HepG2 (cell line): ENCODE results near the gene VAMP4. TPM values are rescaled to one million over a fixed set of nuclear protein-coding genes. Genes with fewer than 3 reads are reported as not detected.

Experiments
- ATAC-seq: fragments of 200-7000 bp; cut with Tn5 transposase; 3 replicates; pipeline ENCODE4 v1.9.1; 2020; ENCODE audit warnings: mild to moderate bottlenecking, moderate library complexity
- BruUV-seq: library from RNA; stranded (reverse); fragments of 400-500 nt; replicated peaks from 2 replicates; lab custom pipeline; 2021; lab: Mats Ljungman, UMichigan
- CTCF ChIA-PET: fragments of 300-600 bp; formaldehyde crosslinking; extraction: SDS; loops from one replicate; lab custom pipeline; 2021; ENCODE audit warnings: low total read pairs, inconsistent platforms, low intra/inter-chr PET ratio; lab: Yijun Ruan, JAX
- POLR2A ChIA-PET: fragments of 350-600 bp; sonication (Branson Sonifier 250); formaldehyde crosslinking; loops from one replicate; lab custom pipeline; 2020; ENCODE audit warnings: antibody characterized with exemption, inconsistent platforms; lab: Yijun Ruan, JAX
- DNase-seq: peaks from one replicate; pipeline ENCODE4 v3.0.0-alpha.2; 2015; ENCODE audit warnings: low spot score
- FAIRE-seq: peaks from 3 replicates; lab custom pipeline; 2011; peaks lifted over from hg19 to GRCh38; lab: Jason Lieb, UNC
- H2AFZ ChIP-seq: one replicate; pipeline ENCODE4 v1.6.1; 2011; ENCODE audit warnings: low read length, inconsistent platforms
- H3K27ac ChIP-seq: fragments of 300-600 bp; 3 replicates; pipeline ENCODE4 v1.8.0; 2011; ENCODE audit warnings: mixed run types, mild to moderate bottlenecking, mixed read lengths, low read length, inconsistent platforms; ENCODE audit not compliant: insufficient read depth; ENCODE audit errors: extremely low read length
- H3K27me3 ChIP-seq, 2 experiments: fragments of 200-600 bp in 1 of 2; 2 replicates in 1 of 2; 3 replicates in 1 of 2; pipeline versions ENCODE4 v1.6.0 to v1.8.0; 2011; ENCODE audit warnings: low read length in 2 of 2, mild to moderate bottlenecking in 2 of 2, moderate library complexity in 2 of 2, inconsistent platforms in 1 of 2; ENCODE audit not compliant: insufficient read depth in 2 of 2, control insufficient read depth in 1 of 2
- H3K36me3 ChIP-seq, 2 experiments: fragments of 200-600 bp in 1 of 2; replicated peaks in 1 of 2; 2 replicates in 1 of 2; 3 replicates in 1 of 2; pipeline versions ENCODE4 v1.5.1 to v1.8.0; 2011; ENCODE audit warnings: low read length in 2 of 2, inconsistent platforms in 1 of 2; ENCODE audit not compliant: insufficient read depth in 2 of 2, control insufficient read depth in 1 of 2
- H3K4me1 ChIP-seq: 2 replicates; pipeline ENCODE4 v1.5.1; 2012; ENCODE audit warnings: low read length, inconsistent platforms; ENCODE audit not compliant: insufficient read depth
- H3K4me2 ChIP-seq: 2 replicates; pipeline ENCODE4 v1.6.0; 2011; ENCODE audit warnings: low read depth, low read length, inconsistent platforms
- H3K4me3 ChIP-seq, 3 experiments: fragments of 200-600 bp in 1 of 3; sonication (generic), shearing (Covaris generic) in 1 of 3; replicated peaks in 1 of 3; 2 replicates each; pipeline ENCODE4 v1.5.1; 2011 to 2016; ENCODE audit warnings: low read length in 3 of 3, inconsistent platforms in 2 of 3, low read depth in 2 of 3, mild to moderate bottlenecking in 2 of 3, control low read depth in 1 of 3, mixed read lengths in 1 of 3; ENCODE audit not compliant: insufficient read depth in 1 of 3
- H3K79me2 ChIP-seq: one replicate; pipeline ENCODE4 v1.6.1; 2011; ENCODE audit warnings: low read length, inconsistent platforms; ENCODE audit not compliant: insufficient read depth
- H3K9ac ChIP-seq: 2 replicates; pipeline ENCODE4 v1.6.0; 2011; ENCODE audit warnings: mild to moderate bottlenecking, low read depth, low read length, inconsistent platforms; ENCODE audit not compliant: insufficient read depth
- H3K9me3 ChIP-seq: 2 replicates; pipeline ENCODE4 v1.5.1; 2012; ENCODE audit warnings: mild to moderate bottlenecking, low read length
- H4K20me1 ChIP-seq: 2 replicates; pipeline ENCODE4 v1.6.0; 2011; ENCODE audit warnings: inconsistent platforms, mild to moderate bottlenecking, low read length, moderate library complexity; ENCODE audit not compliant: insufficient read depth
- BORCS8-MEF2B ChIP-seq: sonication (generic); formaldehyde crosslinking; IDR thresholded peaks from 2 replicates; pipeline ENCODE4 v1.8.0; 2022; ENCODE audit warnings: mild to moderate bottlenecking, missing genetic modification reagents
- EHMT2 ChIP-seq: fragments of 200-600 bp; sonication (generic); IDR thresholded peaks from 2 replicates; pipeline ENCODE4 v1.7.0; 2017; ENCODE audit warnings: antibody characterized with exemption, low read depth, low read length, borderline replicate concordance
- FOXO1 ChIP-seq: sonication (generic); formaldehyde crosslinking; IDR thresholded peaks from 2 replicates; pipeline ENCODE4 v1.4.0; 2020; ENCODE audit warnings: missing genetic modification reagents
- KLF6 ChIP-seq: IDR thresholded peaks from 2 replicates; pipeline ENCODE4 v1.8.0; 2016; ENCODE audit warnings: missing biosample characterization, missing genetic modification reagents
- NFIB ChIP-seq: sonication (generic); formaldehyde crosslinking; IDR thresholded peaks from 2 replicates; pipeline ENCODE4 v1.9.0; 2021; ENCODE audit warnings: missing genetic modification reagents, mild to moderate bottlenecking, borderline replicate concordance
- PREB ChIP-seq: sonication (generic); formaldehyde crosslinking; IDR thresholded peaks from 2 replicates; pipeline ENCODE4 v1.4.0; 2020; ENCODE audit warnings: missing genetic modification reagents
- RBM22 ChIP-seq: fragments of 200-400 bp; formaldehyde crosslinking; optimal IDR thresholded peaks from 2 replicates; pipeline ENCODE3; 2017; ENCODE audit warnings: mild to moderate bottlenecking, low read length, moderate library complexity
- RFX5 ChIP-seq: IDR thresholded peaks from 2 replicates; pipeline ENCODE4 v1.6.1; 2011; ENCODE audit warnings: low read depth, low read length, improper control_type of control experiment
- SMC3 ChIP-seq: IDR thresholded peaks from 2 replicates; pipeline ENCODE4 v1.6.1; 2011; ENCODE audit warnings: low read length, improper control_type of control experiment
- SRF ChIP-seq: IDR thresholded peaks from 2 replicates; pipeline ENCODE4 v1.6.1; 2011; ENCODE audit warnings: mild to moderate bottlenecking, low read depth, low read length, moderate library complexity
- SRSF1 ChIP-seq: fragments of 200-400 bp; formaldehyde crosslinking; optimal IDR thresholded peaks from 2 replicates; pipeline ENCODE3; 2017; ENCODE audit warnings: mild to moderate bottlenecking, low read depth, low read length, moderate library complexity
- TCF7L2 ChIP-seq: IDR thresholded peaks from 2 replicates; pipeline ENCODE4 v1.6.1; 2011; ENCODE audit warnings: mild to moderate bottlenecking, low read depth, low read length, moderate library complexity
- TSC22D2 ChIP-seq: sonication (generic); formaldehyde crosslinking; IDR thresholded peaks from 2 replicates; pipeline ENCODE4 v1.5.1; 2020; ENCODE audit warnings: missing genetic modification reagents, mild to moderate bottlenecking, borderline replicate concordance
- XRCC5 ChIP-seq: fragments of 200-400 bp; formaldehyde crosslinking; optimal IDR thresholded peaks from 2 replicates; pipeline ENCODE3; 2017; ENCODE audit warnings: mild to moderate bottlenecking, low read length
- ZKSCAN8 ChIP-seq: IDR thresholded peaks from 2 replicates; pipeline ENCODE4 v1.6.1; 2016; ENCODE audit warnings: borderline replicate concordance, missing genetic modification reagents, missing compliant biosample characterization
- ZNF33B ChIP-seq: sonication (generic); formaldehyde crosslinking; IDR thresholded peaks from 2 replicates; pipeline ENCODE4 v1.5.1; 2020; ENCODE audit warnings: mild to moderate bottlenecking, missing genetic modification reagents
- ZNF550 ChIP-seq: sonication (generic); formaldehyde crosslinking; IDR thresholded peaks from 2 replicates; pipeline ENCODE4 v1.4.0; 2020; ENCODE audit warnings: mild to moderate bottlenecking, missing genetic modification reagents, borderline replicate concordance
- ZNF652 ChIP-seq: IDR thresholded peaks from 2 replicates; pipeline ENCODE4 v1.6.1; 2016; ENCODE audit warnings: low read depth, borderline replicate concordance
- ZZZ3 ChIP-seq: sonication (generic); formaldehyde crosslinking; IDR thresholded peaks from 2 replicates; pipeline ENCODE4 v1.4.0; 2020; ENCODE audit warnings: missing genetic modification reagents, mild to moderate bottlenecking, borderline replicate concordance
- WGBS: methylation state at CpG from one replicate; pipeline ENCODE4 v1.1.6; 2017; ENCODE audit warnings: low lambda C conversion rate; 5-methylcytosine and 5-hydroxymethylcytosine counted together
- in situ Hi-C: cut with HindIII; loops from 2 replicates; pipeline ENCODE4 v1.10.0; 2017; ENCODE audit warnings: low pct_unique_long_range_greater_than_20kb; ENCODE audit not compliant: extremely low pct_ligation_motif_present
- intact Hi-C: fragments of 100-400 bp; cut with micrococcal nuclease; formaldehyde crosslinking; loops from one replicate; pipeline ENCODE4 v1.10.0; 2022; ENCODE audit not compliant: unreplicated experiment
- polyA plus RNA-seq, 8 experiments: library from polyadenylated mRNA; depleted of rRNA in 3 of 8; stranded (reverse) in 7 of 8; unstranded in 1 of 8; fragments of >200 nt; fragmentation: Illumina TruSeq in 4 of 8; extraction: Trizol in 4 of 8; gene quantifications; 2 replicates each; pipeline versions ENCODE4 v1.2.1 to v1.2.3, GENCODE V29; 2011 to 2016; ENCODE audit warnings: low read depth in 4 of 8, missing spikeins in 1 of 8, mixed read lengths in 1 of 8; ENCODE audit not compliant: insufficient read depth in 1 of 8
- total RNA-seq, 5 experiments: library from RNA; depleted of rRNA; stranded (reverse); fragments of >200 nt; fragmentation: Illumina TruSeq; extraction: Trizol; gene quantifications; 2 replicates each; pipeline ENCODE4 v1.2.3, GENCODE V29; 2016; ENCODE audit warnings: low read depth in 1 of 5
- TF ChIP-seq, protein P1 (sequence below): sonication (generic); formaldehyde crosslinking; IDR thresholded peaks from 2 replicates; pipeline ENCODE4 v1.8.0; 2022; ENCODE audit warnings: missing genetic modification reagents, low read depth, mild to moderate bottlenecking, borderline replicate concordance

The VAMP4 gene
- total and polyA plus RNA-seq, 2 of the 13 experiments (the other 11 are each of a cell fraction or from before 2014, with no cell fraction given) = 1.4 to 2.0 TPM

DNA sequence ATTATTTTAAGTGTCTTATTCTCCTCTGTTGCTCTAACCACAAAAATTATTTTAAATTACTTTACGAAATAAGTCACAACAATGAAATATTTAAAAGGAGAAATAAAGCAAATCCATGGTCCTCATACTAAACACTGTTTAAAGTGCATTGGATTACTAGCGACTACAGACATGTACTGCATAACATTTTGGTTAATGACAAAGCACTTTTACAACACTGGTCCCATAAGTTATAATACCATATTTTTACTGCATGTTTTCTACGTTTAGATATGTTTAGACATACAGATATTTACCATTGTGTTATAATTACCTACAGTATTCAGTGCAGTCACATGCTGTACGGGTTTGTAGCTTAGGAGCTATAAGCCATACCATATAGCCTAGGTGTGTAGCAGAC lies 30.2 kb downstream of the VAMP4 start (continued):
- TF ChIP-seq ZNF550 (CRISPR knock-in tag) = no peak
- TF ChIP-seq, protein P1, sequence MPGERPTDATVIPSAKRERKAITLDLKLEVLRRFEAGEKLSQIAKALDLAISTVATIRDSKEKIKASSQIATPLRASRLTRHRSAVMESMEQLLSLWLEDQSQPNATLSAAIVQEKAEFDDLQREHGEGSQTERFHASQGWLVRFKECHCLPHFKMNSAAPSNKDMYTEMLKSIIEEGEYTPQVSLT = no peak
- TF ChIP-seq KLF6 (CRISPR knock-in tag) = no peak
- no peak for TF ChIP-seq SMC3

DNA sequence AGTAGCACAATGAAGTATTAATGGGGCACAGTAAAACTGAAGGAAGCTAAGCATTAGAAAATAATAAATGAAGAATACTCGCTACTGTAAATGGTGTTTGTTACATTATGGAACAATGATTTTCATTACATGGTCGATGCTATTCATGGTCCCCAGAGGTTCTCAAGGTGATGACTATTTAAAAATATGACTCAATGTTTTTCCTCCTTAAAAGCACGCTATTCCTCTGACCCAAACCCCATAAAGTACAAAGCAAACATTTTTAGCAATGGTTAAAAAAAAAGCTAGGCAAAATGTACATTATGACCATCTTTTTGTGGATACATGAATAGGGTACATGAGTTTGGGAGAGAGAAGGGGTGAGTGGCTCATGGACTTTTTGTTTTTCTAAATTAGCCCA lies 34.3 kb downstream of the VAMP4 start:
- no peaks in the 10 kb centered on the region for H3K4me1 ChIP-seq
- no peaks in the 10 kb centered on the region for H3K9me3 ChIP-seq
- H2AFZ ChIP-seq = no peak overlapping the region
- no peak overlapping the region for H3K27ac ChIP-seq
- H3K4me3 ChIP-seq = no peak overlapping the region
- no peak for TF ChIP-seq PREB (CRISPR knock-in tag)
- TF ChIP-seq TSC22D2 = no peak
- no peak for TF ChIP-seq FOXO1 (CRISPR knock-in tag)
- TF ChIP-seq TCF7L2 = no peak
- no peak for TF ChIP-seq NFIB (CRISPR knock-in tag)
- no peak for TF ChIP-seq ZZZ3 (CRISPR knock-in tag)
- TF ChIP-seq ZKSCAN8 (CRISPR knock-in tag) = no peak
- no peak for TF ChIP-seq XRCC5
- no peak for TF ChIP-seq ZNF652 (CRISPR knock-in tag)
- TF ChIP-seq SRF = no peak
- no peak for TF ChIP-seq RBM22
- TF ChIP-seq BORCS8-MEF2B (CRISPR knock-in tag) = no peak
- no peak for TF ChIP-seq EHMT2
- TF ChIP-seq ZNF33B = no peak
- TF ChIP-seq SRSF1 = no peak
- no peak for TF ChIP-seq RFX5
- H3K4me2 ChIP-seq = no peak overlapping the region
- no peak for ATAC-seq
- CTCF ChIA-PET = no interaction called here
- no peaks in the 10 kb centered on the region for H3K36me3 ChIP-seq
- 83% methylated on average over 3 of the region's 3 CpGs for WGBS
- in situ Hi-C loops = no loop called here
- DNase-seq = no peak
- no peaks in the 10 kb centered on the region for H3K27me3 ChIP-seq
- no peaks in the 10 kb centered on the region for H4K20me1 ChIP-seq
- no peak for FAIRE-seq
- H3K9ac ChIP-seq = no peak overlapping the region
- POLR2A ChIA-PET = no interaction called here
- intact Hi-C loops = no loop called here
- no TSS peak for BruUV-seq
- H3K79me2 ChIP-seq = no peaks in the 10 kb centered on the region
